HG03045 (cell line): ENCODE data around the gene XRN2.
A peak's percentile ranks its signal among the peaks of the same experiment; 100 is the strongest.

Experiments
- ATAC-seq: cut with Tn5 transposase; IDR thresholded peaks from one replicate; pipeline ENCODE4 v1.9.1; 2021; ENCODE audit warnings: mild to moderate bottlenecking, moderate library complexity; ENCODE audit not compliant: unreplicated experiment

The XRN2 gene

DNA sequence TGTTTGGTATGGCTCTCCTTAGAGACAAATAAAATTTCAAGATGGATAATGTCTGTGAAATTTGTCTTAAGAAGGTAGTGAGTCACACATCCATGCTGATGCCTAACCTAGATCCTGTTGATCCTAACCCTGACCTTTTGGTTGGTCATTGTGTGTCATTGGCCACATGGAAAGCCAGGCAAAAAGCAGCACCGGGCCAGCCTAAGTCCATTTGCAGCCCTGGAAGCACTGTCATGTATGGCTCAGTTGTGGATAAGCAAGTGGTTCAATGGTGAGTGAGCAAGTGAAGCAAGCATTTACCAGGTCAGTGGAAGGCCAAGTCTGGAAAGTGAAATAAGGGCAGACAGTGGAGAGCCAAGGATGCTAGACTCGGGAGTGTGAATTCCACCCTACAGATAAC lies 12.1 kb upstream of the XRN2 start:
- no peak for ATAC-seq

DNA sequence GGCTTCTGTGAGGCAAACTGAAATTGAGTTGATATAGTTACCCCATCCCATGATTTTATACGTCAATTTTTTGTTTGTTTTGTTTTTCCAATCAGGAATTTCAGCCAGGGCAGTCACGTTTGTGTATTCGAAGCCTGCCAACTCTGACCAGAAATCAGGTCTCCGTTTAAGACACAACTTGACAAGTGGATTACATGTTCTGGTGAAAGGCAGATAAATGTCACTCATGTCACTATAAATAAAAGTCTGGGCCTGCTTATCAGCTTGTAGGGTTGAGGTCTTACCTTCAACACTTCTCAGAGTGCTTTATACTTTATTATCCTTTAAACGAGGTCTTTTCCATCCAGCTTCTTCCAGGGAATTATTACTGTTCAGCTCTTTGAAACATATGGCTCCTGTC lies 8.4 kb upstream of the XRN2 start:
- ATAC-seq, result no peak

DNA sequence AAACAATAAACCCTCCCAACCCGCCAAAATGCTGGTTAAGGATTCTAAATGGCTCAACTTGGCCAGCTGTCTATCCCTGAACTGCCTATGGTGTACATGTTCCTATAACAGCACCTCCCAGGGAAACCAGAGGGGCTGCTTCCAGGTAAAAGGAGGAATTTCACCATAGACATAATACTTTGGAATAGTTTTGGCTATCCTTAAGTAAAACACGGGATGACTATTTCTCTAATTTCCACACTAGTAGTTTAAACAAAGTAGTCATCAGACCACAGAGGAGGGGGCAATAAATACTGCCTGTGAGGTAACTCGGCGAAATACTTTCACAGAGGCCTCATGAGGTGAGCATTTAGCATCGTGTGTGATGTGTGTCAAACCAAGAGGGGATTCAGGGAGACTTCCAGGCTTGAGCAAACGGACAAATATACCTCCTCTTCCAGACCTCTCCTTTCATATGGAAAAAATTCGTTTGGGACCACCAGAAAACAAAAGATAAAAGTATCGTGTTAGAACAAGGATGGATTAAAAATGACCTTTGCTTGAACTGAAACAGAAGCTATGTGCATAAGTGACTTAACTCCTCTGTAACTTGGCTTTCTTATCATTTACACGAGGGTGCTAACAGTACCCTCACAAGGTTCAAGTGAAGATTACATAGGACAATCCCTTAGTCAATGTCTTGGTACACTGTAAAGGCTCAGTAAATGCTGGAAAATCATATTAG lies 1.0 kb upstream of the XRN2 start:
- ATAC-seq, result no peak

DNA sequence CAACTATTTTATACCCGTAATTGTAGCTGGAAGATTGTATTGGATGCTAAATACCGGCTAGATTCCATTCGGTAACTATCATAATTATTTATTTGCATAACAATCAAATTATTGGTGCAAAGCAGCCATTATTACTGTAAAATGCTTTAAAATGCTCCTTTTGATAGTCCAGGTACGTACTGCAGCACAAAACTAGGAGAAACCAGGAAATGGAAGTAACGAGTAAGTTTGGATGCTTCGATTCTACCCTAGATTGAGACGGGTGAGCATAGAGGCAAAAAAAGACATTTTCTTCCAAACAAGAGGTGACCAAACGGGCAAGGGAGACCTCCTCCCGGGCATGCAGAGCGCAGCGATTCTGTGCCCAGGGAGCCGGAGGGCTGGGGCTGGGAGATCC lies 469 bp upstream of the XRN2 start:
- ATAC-seq, result no peak

DNA sequence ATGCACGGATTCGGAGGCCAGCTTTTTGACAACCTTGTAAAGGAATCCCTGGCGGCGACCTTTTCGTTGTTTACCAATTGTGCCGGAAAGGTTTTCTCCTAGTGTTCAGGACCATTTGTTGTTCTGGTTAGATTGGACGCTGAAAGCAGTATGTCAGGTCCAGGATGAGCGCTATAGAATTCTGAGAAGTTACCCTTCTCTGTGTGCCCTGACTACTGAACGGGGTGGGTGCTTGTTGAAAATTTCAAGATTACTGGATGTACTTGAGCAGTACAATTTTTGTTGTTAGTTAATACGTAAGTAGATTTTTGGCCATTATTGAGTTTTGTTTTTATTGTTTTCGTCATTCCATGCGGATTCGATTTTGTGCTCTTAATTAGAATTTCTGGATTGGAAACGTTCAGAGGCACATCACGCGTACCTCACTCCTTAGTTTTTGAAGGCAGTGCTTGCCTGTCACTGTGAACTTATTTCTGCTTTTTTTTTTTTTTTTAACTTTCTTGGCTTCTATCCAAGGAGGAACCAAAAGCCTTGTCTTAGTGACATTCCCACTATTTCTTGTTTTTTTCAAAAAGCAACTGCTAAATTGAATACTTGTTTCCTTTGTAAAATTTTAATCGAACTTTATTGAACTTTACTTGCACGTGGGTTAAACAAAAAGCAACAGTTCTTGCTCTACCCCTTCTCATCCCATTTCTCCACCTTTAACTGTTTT lies 898 bp downstream of the XRN2 start:
- ATAC-seq, result peak; percentile 15

DNA sequence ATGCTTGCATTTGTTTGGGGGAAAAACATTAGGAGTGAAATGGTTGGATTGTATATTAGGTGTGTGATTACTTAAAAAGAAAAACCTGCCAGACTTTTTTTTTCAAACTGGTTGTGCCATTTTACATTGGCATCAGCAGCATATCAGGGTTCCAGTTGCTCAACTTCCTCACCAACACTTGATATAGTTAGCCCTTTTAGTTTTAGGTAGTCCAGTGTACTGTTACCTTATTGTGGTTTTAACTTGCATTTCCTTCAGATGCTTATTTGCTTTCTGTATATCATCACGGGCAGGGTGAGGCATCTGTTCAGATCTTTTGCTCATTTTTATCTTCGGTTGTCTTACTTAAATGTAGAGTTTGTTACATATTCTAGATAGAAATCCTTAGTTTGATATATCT lies 5.2 kb downstream of the XRN2 start:
- no peak for ATAC-seq

DNA sequence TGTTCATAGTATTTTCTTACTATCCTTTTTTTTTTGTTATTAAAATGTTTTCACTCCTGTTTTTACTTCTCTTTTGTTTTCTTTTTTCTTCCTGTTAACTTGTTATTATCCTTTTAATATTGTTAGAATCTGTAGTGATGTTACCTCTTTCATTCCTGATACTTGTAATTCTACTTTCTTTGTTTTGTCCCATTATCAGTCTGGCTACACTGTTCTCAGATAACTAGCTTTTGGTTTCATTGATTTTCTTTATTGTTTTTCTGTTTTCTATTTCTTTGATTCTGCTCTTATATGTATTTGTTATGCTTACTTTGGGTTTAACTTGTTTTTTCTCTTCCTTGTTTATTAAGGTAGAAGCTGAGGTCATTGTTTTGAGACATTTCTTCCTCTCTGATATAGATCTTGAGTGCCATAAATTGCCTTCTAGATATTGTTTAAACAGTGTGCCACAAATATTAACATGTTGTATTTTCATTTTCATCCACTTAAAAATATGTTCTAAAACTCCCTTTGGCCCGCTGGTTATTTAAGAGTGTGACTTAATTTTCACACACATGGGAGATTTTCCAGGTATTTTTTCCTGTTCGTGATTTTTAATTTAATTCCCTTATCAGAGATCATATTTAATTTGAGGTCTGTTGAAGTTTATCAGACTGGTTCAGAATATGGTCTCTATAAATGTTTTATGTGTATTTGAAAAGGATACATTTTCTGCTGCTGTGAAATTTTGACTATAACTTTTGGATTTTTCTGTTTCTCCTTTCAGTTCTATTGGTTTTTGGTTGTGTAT lies 6.7 kb downstream of the XRN2 start:
- ATAC-seq, result no peak

DNA sequence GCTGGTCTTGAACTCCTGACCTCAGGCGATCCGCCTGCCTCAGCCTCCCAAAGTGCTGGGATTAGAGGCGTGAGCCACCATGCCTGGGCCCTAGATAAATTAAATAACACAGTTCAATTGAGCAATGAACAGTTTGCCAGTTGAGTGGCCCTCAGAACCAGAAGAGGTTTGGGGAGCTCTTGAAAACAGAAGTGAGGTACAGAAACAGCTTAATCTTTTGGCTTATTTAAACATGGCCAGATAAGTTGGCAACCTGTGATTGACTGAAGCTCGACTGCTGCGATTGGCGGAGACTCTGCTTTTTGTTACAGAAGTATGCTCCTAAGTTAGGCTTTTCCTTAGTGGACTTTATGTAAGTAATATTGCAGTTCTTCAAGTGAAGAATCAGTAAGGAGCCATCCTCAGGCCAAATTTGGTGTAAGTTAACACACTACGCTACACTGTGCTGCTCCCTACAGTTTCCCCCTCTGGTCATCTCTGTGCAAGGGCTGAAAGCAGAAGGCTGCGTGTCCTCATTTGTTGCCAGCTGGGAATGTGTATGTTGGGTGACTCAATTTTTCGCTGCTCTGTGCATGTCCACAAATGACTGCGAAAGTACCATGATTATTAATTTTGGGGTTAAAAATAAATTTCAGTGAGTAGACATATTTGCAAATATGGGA lies 9.8 kb downstream of the XRN2 start:
- no peak for ATAC-seq

DNA sequence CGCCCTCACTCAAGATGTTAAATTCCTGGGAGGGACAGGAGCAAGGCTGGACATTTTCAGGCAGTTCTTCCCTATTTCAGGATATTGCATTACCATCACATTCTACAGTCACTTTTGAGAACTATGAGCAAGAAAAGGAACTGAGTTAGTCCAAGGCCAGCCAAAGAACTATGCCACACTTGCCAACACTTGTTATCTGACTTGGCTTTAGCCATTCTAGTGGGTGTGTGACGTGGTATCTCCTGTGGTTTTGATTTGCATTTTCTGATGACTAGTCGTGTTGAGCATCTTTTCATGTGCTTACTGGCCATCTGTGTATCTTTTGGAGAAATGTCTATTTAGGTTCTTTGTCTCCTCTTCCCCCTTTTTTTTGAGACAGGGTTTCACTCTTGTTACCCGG lies 12.0 kb downstream of the XRN2 start:
- ATAC-seq, result peak; percentile 56

DNA sequence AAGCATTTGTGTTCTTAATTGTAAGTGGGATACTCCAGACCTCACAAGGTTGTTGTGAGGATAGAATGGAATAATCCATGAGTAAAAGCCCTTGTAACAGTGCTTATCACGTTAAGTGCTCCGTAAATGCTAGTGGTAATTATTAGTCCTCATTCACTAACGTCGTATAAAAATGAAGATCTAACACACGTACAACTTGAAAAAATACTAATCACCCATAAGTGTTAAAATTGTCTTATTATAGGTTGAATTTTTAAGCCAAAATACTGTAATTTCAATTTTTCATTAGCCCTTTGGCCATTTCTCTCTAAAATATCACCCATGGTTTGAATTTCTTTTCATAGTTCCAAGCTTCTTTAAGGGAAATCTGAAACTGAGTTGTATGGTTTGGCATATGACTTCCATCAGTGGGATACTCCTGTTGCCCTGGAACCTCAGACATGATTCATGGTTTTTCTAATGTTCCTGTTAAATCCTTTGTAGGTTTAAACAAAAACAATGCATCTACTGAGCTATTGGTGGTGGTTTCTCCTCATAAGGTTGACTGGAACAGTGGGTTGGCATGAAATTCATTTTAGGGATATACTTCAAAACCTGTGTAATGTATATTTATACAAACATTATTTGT lies 19.1 kb downstream of the XRN2 start:
- ATAC-seq, result no peak

DNA sequence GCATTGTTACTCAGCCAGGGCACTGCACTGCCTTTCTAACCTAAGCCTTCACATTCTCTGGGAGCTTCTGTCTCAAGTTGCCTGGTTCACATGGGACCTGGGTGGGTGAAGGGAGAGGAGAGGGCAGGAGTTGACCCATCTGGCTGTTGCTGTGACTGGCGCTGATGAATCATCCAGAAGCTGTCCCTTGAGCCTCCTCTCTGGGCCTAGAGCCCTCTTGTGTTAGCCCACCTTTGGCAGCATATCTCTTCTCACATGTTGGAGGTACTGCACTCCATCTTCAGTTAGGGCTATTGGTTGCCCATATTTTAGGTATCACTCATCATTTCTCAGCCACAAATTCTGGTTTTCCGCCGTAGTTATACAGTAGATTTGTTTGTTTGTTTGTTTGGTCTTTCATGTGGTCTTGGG lies 19.8 kb downstream of the XRN2 start:
- ATAC-seq, result no peak

DNA sequence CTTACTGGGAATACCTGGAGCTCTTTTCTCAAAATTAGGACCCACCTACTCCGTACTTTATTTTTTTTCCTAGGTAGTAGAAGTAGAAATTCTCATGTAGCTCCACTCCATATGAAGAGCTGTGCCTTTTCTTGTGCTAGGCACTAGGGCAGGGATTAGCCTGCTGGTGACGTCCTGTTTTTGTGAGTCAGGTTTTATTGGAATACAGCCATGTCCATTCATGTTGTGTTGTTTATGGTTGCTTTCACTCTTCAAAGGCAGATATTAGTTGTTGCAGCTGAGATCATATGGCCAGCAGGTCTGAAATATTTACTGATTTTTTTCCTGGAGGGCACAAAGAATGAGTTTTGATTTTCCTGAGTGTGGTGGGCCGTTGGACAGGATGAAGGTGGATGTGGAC lies 20.5 kb downstream of the XRN2 start:
- no peak for ATAC-seq

DNA sequence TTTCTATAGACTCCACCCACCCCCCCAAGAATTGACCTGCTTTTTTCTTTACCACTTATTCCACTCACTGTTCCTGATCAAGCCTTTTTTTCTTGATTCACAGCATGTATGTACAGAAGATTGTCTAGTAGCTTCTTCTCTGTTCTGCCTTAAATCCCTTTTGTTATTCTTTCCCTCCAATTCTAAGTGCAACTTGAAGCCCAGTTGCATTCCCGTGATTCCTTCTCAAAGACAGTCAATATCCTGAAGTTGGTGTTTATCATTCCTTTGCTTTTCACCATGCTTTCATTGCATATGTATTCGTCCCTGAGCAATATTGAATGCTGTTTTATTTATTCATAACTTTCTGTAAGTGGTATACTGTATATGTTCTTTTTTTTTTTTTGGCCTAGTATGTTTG lies 21.0 kb downstream of the XRN2 start:
- ATAC-seq, result no peak

DNA sequence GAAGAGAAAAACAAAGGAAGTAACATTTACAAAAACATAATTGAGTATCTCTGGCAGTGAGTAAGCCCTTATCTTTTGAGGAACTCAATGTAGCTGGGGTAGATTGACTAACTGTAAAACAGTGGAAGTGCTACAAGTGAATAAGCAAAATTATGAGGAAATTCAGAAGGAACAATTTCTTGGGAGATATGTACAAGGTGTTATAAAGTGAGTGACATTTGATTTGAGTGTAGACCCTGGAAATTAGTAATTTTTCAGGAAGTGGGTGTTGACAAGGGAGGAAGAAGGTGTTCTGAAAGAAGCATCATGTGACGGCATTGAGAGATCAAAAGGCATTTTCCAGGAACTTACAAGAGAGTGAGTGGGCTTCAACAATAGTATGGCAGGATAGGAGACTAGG lies 22.2 kb downstream of the XRN2 start:
- no peak for ATAC-seq

DNA sequence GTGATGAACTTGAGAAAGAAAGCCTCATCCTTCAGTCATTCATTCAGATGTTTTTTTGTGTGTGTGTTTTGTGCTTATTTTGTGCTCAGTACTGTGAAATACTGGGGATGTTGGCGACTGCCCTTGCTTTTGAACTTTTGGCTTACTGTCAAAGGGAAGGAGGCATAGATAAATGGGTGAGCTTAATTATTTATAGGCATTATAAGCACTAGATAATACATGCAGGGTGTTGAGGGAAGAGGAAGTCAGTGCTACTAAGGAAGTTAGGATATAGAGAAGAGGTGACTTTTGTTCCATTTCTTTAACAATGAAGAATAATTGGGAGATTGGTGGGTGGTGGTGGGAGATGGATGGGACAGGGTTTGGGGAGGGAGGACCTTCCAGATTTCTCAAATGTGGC lies 23.6 kb downstream of the XRN2 start:
- no peak for ATAC-seq

DNA sequence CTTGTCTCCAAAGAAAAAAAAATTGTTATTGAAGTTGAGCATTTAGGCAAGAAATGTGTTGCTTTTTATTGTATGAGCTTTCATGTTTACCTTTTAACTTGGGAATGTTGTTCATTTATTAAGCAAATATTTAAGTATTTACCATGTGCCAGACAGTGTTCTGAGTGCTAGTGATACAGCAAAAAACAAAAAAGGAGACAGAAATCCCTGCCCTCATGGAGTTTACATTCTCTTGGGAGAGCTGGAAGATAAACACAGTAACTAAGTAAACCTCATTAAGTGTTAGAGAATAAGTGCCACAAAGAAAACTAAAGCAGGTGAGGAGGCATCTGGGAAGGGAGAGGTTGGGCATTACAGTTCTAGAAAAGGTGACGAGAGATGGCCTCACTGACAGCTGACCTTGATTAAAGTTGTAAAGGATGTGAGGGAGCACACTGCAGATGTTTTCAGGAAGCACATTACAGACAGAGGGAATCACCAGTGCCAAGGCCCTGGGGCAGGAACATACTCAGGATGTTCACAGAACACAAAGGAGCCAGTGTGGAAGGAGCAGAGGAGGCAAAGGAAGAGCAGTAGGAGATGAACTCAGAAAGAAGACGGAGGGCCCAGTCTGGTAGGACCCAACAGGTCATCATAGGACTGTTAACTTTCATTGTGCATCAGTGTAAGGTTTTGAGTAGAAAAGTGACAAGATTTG lies 33.5 kb downstream of the XRN2 start:
- no peak for ATAC-seq

DNA sequence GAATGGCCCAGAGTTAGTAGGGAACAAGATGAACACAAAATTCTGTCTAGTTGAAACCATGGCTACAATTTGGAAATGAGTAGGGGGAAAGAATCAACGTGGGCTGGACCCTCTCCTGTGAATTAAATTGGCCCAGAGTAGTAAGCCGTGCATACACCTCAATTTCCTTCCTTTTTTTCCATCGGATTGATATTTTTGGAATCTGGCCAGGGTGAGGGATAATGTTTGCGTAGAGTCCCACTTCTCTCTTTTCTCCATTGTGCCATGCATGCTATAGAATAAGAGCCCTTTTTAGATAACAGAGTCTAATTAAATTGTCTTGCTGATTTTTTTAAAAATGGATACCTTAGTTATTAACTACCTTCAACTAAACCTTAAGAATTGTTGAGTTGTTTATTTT lies 35.2 kb downstream of the XRN2 start:
- no peak for ATAC-seq

DNA sequence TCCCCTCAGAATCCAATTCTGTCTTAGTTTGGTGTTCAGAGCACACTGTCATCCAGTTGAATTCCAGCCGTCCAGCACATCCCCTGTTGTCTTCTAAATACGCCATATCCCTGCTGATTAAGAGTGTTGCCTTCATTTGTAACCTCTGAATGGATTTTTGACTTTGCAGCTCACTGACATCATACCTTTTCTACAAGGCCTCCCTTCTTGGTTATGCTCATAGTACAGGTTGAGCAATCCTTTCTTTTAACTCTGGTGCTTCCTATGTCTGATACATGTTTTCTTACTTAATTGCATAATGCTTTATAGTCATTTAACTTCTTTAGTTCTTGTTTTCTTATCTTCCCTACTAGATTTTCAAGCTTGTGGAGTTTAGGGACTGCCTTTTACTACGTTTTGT lies 36.4 kb downstream of the XRN2 start:
- ATAC-seq, result no peak

DNA sequence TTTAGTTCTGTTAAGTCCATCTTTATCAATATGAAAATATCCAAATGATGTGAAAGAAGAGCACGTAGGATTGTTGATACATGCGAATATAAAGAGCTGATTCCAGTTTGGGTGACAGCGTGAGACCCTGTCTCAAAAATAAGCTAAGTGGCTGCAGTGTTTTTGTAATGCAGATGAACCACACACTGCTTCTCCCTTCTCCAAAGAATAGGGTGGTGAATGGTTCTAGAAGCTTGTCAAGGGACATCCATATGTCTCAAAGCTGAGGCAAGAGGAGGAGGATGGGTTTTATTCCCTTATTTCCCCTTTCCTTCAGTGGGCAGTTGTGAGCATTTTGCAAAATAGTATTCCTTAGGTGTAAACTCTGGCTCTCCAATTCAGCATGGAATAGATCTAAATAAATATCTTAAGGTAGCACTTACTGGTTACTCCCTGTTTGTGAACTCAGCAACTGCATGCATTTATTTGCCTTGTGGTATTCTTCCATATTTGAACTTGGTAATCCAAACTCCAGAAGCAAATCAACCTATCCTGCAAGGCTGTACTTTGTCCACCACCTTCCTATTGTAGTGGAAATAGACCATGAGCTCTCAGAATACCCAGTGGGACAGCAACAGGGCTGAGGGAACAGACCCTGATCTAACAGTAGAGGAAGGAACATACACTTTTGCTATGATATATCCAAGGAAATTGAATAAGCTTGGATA lies 38.0 kb downstream of the XRN2 start:
- ATAC-seq, result no peak
